Measurements from ENCODE around the gene TEN1. TPM values are rescaled to one million over a fixed set of nuclear protein-coding genes. Genes with fewer than 3 reads are reported as not detected.
"Not testable (repeated sequence)": the region's sequence is repeated elsewhere in the genome, so short reads cannot be mapped to it uniquely, and the experiment has no call there.

The TEN1 gene
- total RNA-seq, 2 experiments from 2014 or later = 9.8 to 13.6 TPM

- Mint-ChIP-seq H3K27me3 (no peaks in the 10 kb centered on the region), H3K4me3 (no peak within 1 kb of the TSS), H3K4me1 (peaks cover 12% of the 10 kb centered on the region), H3K9me3 (ENCODE audit: low read depth) (no peaks in the 10 kb centered on the region), H3K27ac (no peak within 1 kb of the TSS), H3K36me3 (ENCODE audit: low read depth) (no peaks in the 10 kb centered on the region)
- intact Hi-C loops (cut with DNase I, micrococcal nuclease) = no loop called here
- DNase-seq (no peak), ATAC-seq (no peak)
- CTCF ChIA-PET = interaction anchor here (0.6 to 0.7 kb wide), 2 partner anchors 16 to 154 kb away, joined by 3 read pairs; no protein-coding TSS in a partner anchor
- POLR2A ChIA-PET = no interaction called here
Observed at GRCh38 chr17:76027159-76027839, 48.3 kb downstream of the TEN1 start, which contains the start of gene EVPL. TSS of gene EVPL (minus strand) at chr17:76027306. CDS start at chr17:76027198, 108 bp downstream.

GRCh38 chr17:76032073-76032779, 53.2 kb downstream of the TEN1 start:
- intact Hi-C loops (cut with DNase I, micrococcal nuclease) = no loop called here
- H3K36me3 Mint-ChIP-seq (ENCODE audit: low read depth) = no peaks in the 10 kb centered on the region
- H3K9me3 Mint-ChIP-seq (ENCODE audit: low read depth) = no peaks in the 10 kb centered on the region
- H3K27me3 Mint-ChIP-seq = no peaks in the 10 kb centered on the region
- ChIA-PET CTCF (interaction anchor here (0.6 to 0.9 kb wide), 6 partner anchors 16 to 248 kb away, joined by 3 read pairs; no protein-coding TSS in a partner anchor), POLR2A (interaction anchor here (0.7 to 0.9 kb wide), 3 partner anchors 13 to 240 kb away, joined by 3 to 8 read pairs (median 5); no protein-coding TSS in a partner anchor)
- no peak overlapping the region for H3K4me3 Mint-ChIP-seq
- H3K4me1 Mint-ChIP-seq = peaks cover 14% of the 10 kb centered on the region
- no peak for ATAC-seq
- no peak for DNase-seq
- no peak overlapping the region for H3K27ac Mint-ChIP-seq

GRCh38 chr17:76032780-76033108, 53.7 kb downstream of the TEN1 start:
- no peak for DNase-seq
- ATAC-seq = no peak
- intact Hi-C loops (cut with DNase I, micrococcal nuclease) = no loop called here
- no peaks in the 10 kb centered on the region for H3K36me3 Mint-ChIP-seq (ENCODE audit: low read depth)
- no peaks in the 10 kb centered on the region for H3K27me3 Mint-ChIP-seq
- no peak overlapping the region for H3K27ac Mint-ChIP-seq
- ChIA-PET CTCF (interaction anchor here (0.5 to 1.1 kb wide), 6 partner anchors 16 to 679 kb away, joined by 3 to 4 read pairs (median 3); no protein-coding TSS in a partner anchor), POLR2A (interaction anchor here (0.9 kb wide), 1 partner anchor 239 kb away, joined by 5 read pairs; no protein-coding TSS in a partner anchor)
- no peak overlapping the region for H3K4me3 Mint-ChIP-seq
- H3K9me3 Mint-ChIP-seq (ENCODE audit: low read depth) = no peaks in the 10 kb centered on the region
- H3K4me1 Mint-ChIP-seq = peaks cover 14% of the 10 kb centered on the region

- no peak for ATAC-seq
Observed at GRCh38 chr17:76033139-76033538, 54.1 kb downstream of the TEN1 start.

GRCh38 chr17:76034428-76035350, 55.6 kb downstream of the TEN1 start:
- intact Hi-C loops (cut with DNase I, micrococcal nuclease) = no loop called here
- H3K9me3 Mint-ChIP-seq (ENCODE audit: low read depth) = no peaks in the 10 kb centered on the region
- H3K27me3 Mint-ChIP-seq = no peaks in the 10 kb centered on the region
- no peak overlapping the region for H3K27ac Mint-ChIP-seq
- no peak overlapping the region for H3K4me3 Mint-ChIP-seq
- ChIA-PET POLR2A (no interaction called here), CTCF (interaction anchor here (0.6 to 2.5 kb wide), 4 partner anchors 20 to 356 kb away, joined by 3 to 6 read pairs (median 4); partner anchors contain the start of gene CDK3)
- ATAC-seq (no peak), DNase-seq (no peak)
- peaks cover 6% of the 10 kb centered on the region for H3K4me1 Mint-ChIP-seq
- H3K36me3 Mint-ChIP-seq (ENCODE audit: low read depth) = peaks cover 18% of the 10 kb centered on the region

More at GRCh38 chr17:76033139-76033538, 54.1 kb downstream of the TEN1 start:
- Mint-ChIP-seq H3K36me3 (ENCODE audit: low read depth) (peaks cover 3% of the 10 kb centered on the region), H3K27ac (no peak overlapping the region), H3K9me3 (ENCODE audit: low read depth) (no peaks in the 10 kb centered on the region), H3K27me3 (no peaks in the 10 kb centered on the region), H3K4me3 (no peak overlapping the region), H3K4me1 (peaks cover 14% of the 10 kb centered on the region)
- CTCF ChIA-PET = interaction anchor here (0.5 to 1.1 kb wide), 8 partner anchors 17 to 1222 kb away, joined by 3 to 5 read pairs (median 4); partner anchors contain the start of gene CDK3
- intact Hi-C loops (cut with DNase I, micrococcal nuclease) = no loop called here
- no peak for DNase-seq
- POLR2A ChIA-PET = no interaction called here

GRCh38 chr17:76036497-76037261, 57.6 kb downstream of the TEN1 start:
- DNase-seq (no peak), ATAC-seq (no peak)
- Mint-ChIP-seq H3K27ac (no peak overlapping the region), H3K9me3 (ENCODE audit: low read depth) (no peaks in the 10 kb centered on the region), H3K27me3 (no peaks in the 10 kb centered on the region), H3K36me3 (ENCODE audit: low read depth) (peaks cover 30% of the 10 kb centered on the region), H3K4me3 (no peak overlapping the region), H3K4me1 (peaks cover 3% of the 10 kb centered on the region)
- POLR2A ChIA-PET = no interaction called here
- intact Hi-C loops (cut with DNase I, micrococcal nuclease) = no loop called here
- CTCF ChIA-PET = interaction anchor here (0.6 to 0.7 kb wide), 2 partner anchors 140 to 182 kb away, joined by 3 to 4 read pairs; partner anchors contain the start of gene TRIM65

- ATAC-seq (no peak), DNase-seq (no peak)
- intact Hi-C loops (cut with DNase I, micrococcal nuclease) = no loop called here
- Mint-ChIP-seq H3K9me3 (ENCODE audit: low read depth) (no peaks in the 10 kb centered on the region), H3K27me3 (no peaks in the 10 kb centered on the region), H3K4me1 (peaks cover 3% of the 10 kb centered on the region), H3K36me3 (ENCODE audit: low read depth) (peaks cover 38% of the 10 kb centered on the region), H3K27ac (peak overlapping the region; percentile 51), H3K4me3 (no peak overlapping the region)
- POLR2A ChIA-PET = no interaction called here
- CTCF ChIA-PET = interaction anchor here (0.7 to 1.5 kb wide), 3 partner anchors 18 to 82 kb away, joined by 3 to 5 read pairs (median 5); no protein-coding TSS in a partner anchor
Observed at GRCh38 chr17:76038050-76038449, 59.0 kb downstream of the TEN1 start.

- ChIA-PET CTCF (no interaction called here), POLR2A (no interaction called here)
- Mint-ChIP-seq H3K27me3 (no peaks in the 10 kb centered on the region), H3K36me3 (ENCODE audit: low read depth) (peaks cover 49% of the 10 kb centered on the region), H3K4me3 (no peak overlapping the region), H3K9me3 (ENCODE audit: low read depth) (no peaks in the 10 kb centered on the region), H3K27ac (no peak overlapping the region), H3K4me1 (peaks cover 3% of the 10 kb centered on the region)
- ATAC-seq (no peak), DNase-seq (no peak)
- intact Hi-C loops (cut with DNase I, micrococcal nuclease) = no loop called here
Observed at GRCh38 chr17:76039121-76039520, 60.1 kb downstream of the TEN1 start.

GRCh38 chr17:76040376-76040775, 61.3 kb downstream of the TEN1 start:
- ChIA-PET CTCF (interaction anchor here (0.9 to 1.7 kb wide), 2 partner anchors 23 to 26 kb away, joined by 4 to 6 read pairs; no protein-coding TSS in a partner anchor), POLR2A (no interaction called here)
- Mint-ChIP-seq H3K27ac (no peak overlapping the region), H3K4me3 (no peak overlapping the region), H3K36me3 (ENCODE audit: low read depth) (peaks cover 62% of the 10 kb centered on the region), H3K4me1 (peaks cover 3% of the 10 kb centered on the region), H3K9me3 (ENCODE audit: low read depth) (no peaks in the 10 kb centered on the region), H3K27me3 (no peaks in the 10 kb centered on the region)
- ATAC-seq (no peak), DNase-seq (no peak)
- intact Hi-C loops (cut with DNase I, micrococcal nuclease) = no loop called here

GRCh38 chr17:76042868-76043267, 63.8 kb downstream of the TEN1 start:
- H3K4me3 Mint-ChIP-seq; DNase-seq; H3K27me3 Mint-ChIP-seq; H3K9me3 Mint-ChIP-seq (ENCODE audit: low read depth); intact Hi-C loops (cut with DNase I, micrococcal nuclease); ATAC-seq; H3K27ac Mint-ChIP-seq; POLR2A ChIA-PET; H3K4me1 Mint-ChIP-seq: not testable (repeated sequence)
- peaks cover 73% of the 10 kb centered on the region for H3K36me3 Mint-ChIP-seq (ENCODE audit: low read depth)
- CTCF ChIA-PET = interaction anchor here (1.4 kb wide), 1 partner anchor 257 kb away, joined by 3 read pairs; no protein-coding TSS in a partner anchor
